Placental pericyte (primary cell): Measurements from ENCODE around the gene SLITRK5. TPM values are rescaled to one million over a fixed set of nuclear protein-coding genes. Genes with fewer than 3 reads are reported as not detected.

ENCODE experiments used
- total RNA-seq: library from RNA; depleted of rRNA; stranded (reverse); fragments of >200 nt; gene quantifications from 2 replicates; pipeline ENCODE4 v1.2.3, GENCODE V29; 2012

The SLITRK5 gene, protein sequence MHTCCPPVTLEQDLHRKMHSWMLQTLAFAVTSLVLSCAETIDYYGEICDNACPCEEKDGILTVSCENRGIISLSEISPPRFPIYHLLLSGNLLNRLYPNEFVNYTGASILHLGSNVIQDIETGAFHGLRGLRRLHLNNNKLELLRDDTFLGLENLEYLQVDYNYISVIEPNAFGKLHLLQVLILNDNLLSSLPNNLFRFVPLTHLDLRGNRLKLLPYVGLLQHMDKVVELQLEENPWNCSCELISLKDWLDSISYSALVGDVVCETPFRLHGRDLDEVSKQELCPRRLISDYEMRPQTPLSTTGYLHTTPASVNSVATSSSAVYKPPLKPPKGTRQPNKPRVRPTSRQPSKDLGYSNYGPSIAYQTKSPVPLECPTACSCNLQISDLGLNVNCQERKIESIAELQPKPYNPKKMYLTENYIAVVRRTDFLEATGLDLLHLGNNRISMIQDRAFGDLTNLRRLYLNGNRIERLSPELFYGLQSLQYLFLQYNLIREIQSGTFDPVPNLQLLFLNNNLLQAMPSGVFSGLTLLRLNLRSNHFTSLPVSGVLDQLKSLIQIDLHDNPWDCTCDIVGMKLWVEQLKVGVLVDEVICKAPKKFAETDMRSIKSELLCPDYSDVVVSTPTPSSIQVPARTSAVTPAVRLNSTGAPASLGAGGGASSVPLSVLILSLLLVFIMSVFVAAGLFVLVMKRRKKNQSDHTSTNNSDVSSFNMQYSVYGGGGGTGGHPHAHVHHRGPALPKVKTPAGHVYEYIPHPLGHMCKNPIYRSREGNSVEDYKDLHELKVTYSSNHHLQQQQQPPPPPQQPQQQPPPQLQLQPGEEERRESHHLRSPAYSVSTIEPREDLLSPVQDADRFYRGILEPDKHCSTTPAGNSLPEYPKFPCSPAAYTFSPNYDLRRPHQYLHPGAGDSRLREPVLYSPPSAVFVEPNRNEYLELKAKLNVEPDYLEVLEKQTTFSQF
- under 0.01 TPM in 1 of 2 replicates, not detected in the other for total RNA-seq

DNA sequence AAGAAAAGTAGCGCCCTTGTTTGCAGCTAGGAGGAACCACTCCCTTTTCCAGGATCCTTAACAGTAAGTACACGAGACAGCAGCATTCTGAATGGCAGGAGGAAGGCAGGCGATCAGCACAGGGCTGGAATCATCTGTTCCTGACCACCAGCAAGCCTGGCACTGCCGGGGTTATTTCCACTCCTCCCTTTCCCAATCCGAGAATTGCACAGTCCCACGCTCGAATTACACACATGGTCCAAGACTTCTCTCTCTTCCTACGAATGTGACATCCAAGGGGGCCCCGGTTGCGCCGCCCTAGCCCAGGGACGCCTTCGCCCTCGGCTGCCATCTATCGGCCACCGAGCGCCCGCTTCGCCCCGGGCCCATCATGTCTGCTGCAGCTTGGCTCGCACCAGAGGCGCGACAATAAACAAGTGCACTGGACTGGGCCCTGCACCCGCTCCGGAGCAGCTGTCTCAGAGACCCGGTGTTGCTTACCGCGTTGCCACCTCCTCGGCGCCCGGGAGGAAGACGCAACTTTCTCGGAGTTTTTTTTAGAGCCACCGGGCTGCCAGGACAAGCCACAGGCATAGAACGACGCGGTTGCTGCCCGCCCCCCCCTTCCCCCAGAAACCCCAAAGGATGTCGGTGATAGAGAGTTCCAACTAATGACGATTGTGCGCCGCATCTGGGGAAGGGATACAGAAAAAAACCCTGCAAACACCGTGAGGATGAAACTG is at the start of gene SLITRK5:
Gene SLITRK5 (plus strand): TSS at position 341 of the 722 bp plus-strand sequence. CDS start 4,018 bp downstream, outside the sequence.

